Right forelimb (tissue), 1 donor: ENCODE measurements around the gene PGS1.

ENCODE experiments used
- DNase-seq: peaks from one replicate; pipeline ENCODE4 v3.0.0-alpha.2; 2018

PGS1 gene

GRCh38 chr17:78428836-78429617, 50.6 kb downstream of the PGS1 start:
- DNase-seq = no peak

GRCh38 chr17:78429618-78429995, 51.2 kb downstream of the PGS1 start:
- DNase-seq = no peak

- DNase-seq = no peak
Measured at GRCh38 chr17:78430892-78431691, 52.6 kb downstream of the PGS1 start.

GRCh38 chr17:78431692-78431958, 53.2 kb downstream of the PGS1 start:
- no peak for DNase-seq

- DNase-seq = no peak
Measured at GRCh38 chr17:78432226-78433012, 54.0 kb downstream of the PGS1 start.

GRCh38 chr17:78433013-78433727, 54.7 kb downstream of the PGS1 start:
- no peak for DNase-seq

GRCh38 chr17:78433780-78434335, 55.4 kb downstream of the PGS1 start:
- DNase-seq = no peak

- no peak for DNase-seq
Measured at GRCh38 chr17:78434455-78435329, 56.2 kb downstream of the PGS1 start.

GRCh38 chr17:78435330-78436005, 57.0 kb downstream of the PGS1 start:
- DNase-seq = no peak

- no peak for DNase-seq
Measured at GRCh38 chr17:78437508-78438169, 59.2 kb downstream of the PGS1 start.

GRCh38 chr17:78438271-78438691, 59.8 kb downstream of the PGS1 start:
- DNase-seq = no peak

GRCh38 chr17:78438694-78439325, 60.4 kb downstream of the PGS1 start:
- DNase-seq = no peak

GRCh38 chr17:78441271-78441971, 63.0 kb downstream of the PGS1 start:
- DNase-seq = no peak

- no peak for DNase-seq
Measured at GRCh38 chr17:78442648-78443218, 64.3 kb downstream of the PGS1 start.

- DNase-seq = no peak
Measured at GRCh38 chr17:78444392-78444791, 65.9 kb downstream of the PGS1 start.

GRCh38 chr17:78446833-78447232, 68.4 kb downstream of the PGS1 start:
- DNase-seq = no peak

GRCh38 chr17:78448356-78448993, 70.0 kb downstream of the PGS1 start:
- DNase-seq = no peak

- DNase-seq = no peak
Measured at GRCh38 chr17:78449983-78450595, 71.6 kb downstream of the PGS1 start.
